Astrocyte of the spinal cord (primary cell): ENCODE data around the gene OCRL.

Source experiments
- DNase-seq: peaks from one replicate; pipeline ENCODE4 v3.0.0; 2011; ENCODE audit warnings: low read depth, low spot score
- H3K4me3 ChIP-seq: 2 replicates; pipeline ENCODE4 v1.5.1; 2011; ENCODE audit warnings: low read depth, mild to moderate bottlenecking, low read length, moderate library complexity
- CTCF ChIP-seq: IDR thresholded peaks from 2 replicates; pipeline ENCODE4 v1.5.1; 2012; ENCODE audit warnings: low read depth, mild to moderate bottlenecking, low read length, inconsistent platforms
- in situ Hi-C: cut with HindIII; loops from 2 replicates; pipeline ENCODE4 v1.10.0; 2017; ENCODE audit warnings: low sequenced_read_pairs

The OCRL gene

GRCh38 chrX:129606918-129607317, 66.9 kb downstream of the OCRL start:
- in situ Hi-C loops = no loop called here
- DNase-seq = peak; percentile 47
- no peak overlapping the region for H3K4me3 ChIP-seq
- TF ChIP-seq CTCF = peak; percentile 70

- DNase-seq = no peak
- TF ChIP-seq CTCF = no peak
- no peak overlapping the region for H3K4me3 ChIP-seq
- in situ Hi-C loops = no loop called here
These were observed 68.4 kb downstream of the OCRL start for GRCh38 chrX:129608496-129608895.

GRCh38 chrX:129609395-129609794, 69.3 kb downstream of the OCRL start:
- H3K4me3 ChIP-seq = no peak overlapping the region
- DNase-seq = no peak
- in situ Hi-C loops = no loop called here
- TF ChIP-seq CTCF = peak; percentile 14

GRCh38 chrX:129612396-129612795, 72.3 kb downstream of the OCRL start:
- no peak for TF ChIP-seq CTCF
- H3K4me3 ChIP-seq = no peak overlapping the region
- in situ Hi-C loops = no loop called here
- DNase-seq = no peak

GRCh38 chrX:129613596-129613995, 73.5 kb downstream of the OCRL start:
- no peak for TF ChIP-seq CTCF
- H3K4me3 ChIP-seq = no peak overlapping the region
- DNase-seq = no peak
- in situ Hi-C loops = no loop called here

- in situ Hi-C loops = no loop called here
- no peak for TF ChIP-seq CTCF
- no peak for DNase-seq
- no peak overlapping the region for H3K4me3 ChIP-seq
These were observed 74.6 kb downstream of the OCRL start for GRCh38 chrX:129614481-129615255.
